HG03060 (cell line): ENCODE results near the gene DNASE1.

ENCODE experiments used
- ATAC-seq: cut with Tn5 transposase; IDR thresholded peaks from one replicate; pipeline ENCODE4 v1.9.1; 2021; ENCODE audit warnings: low read depth, moderate number of reproducible peaks; ENCODE audit not compliant: unreplicated experiment

The DNASE1 gene

GRCh38 chr16:3691761-3692160 lies 37.3 kb downstream of the DNASE1 start:
- no peak for ATAC-seq

- ATAC-seq = no peak
Measured at GRCh38 chr16:3694051-3694450, 39.6 kb downstream of the DNASE1 start.

GRCh38 chr16:3695610-3696369 lies 41.3 kb downstream of the DNASE1 start:
- no peak for ATAC-seq

- no peak for ATAC-seq
Measured at GRCh38 chr16:3696425-3697218, 42.1 kb downstream of the DNASE1 start.

- no peak for ATAC-seq
Measured at GRCh38 chr16:3698941-3699340, 44.5 kb downstream of the DNASE1 start.

GRCh38 chr16:3701531-3701930 lies 47.0 kb downstream of the DNASE1 start:
- no peak for ATAC-seq

GRCh38 chr16:3702082-3702481 lies 47.6 kb downstream of the DNASE1 start:
- no peak for ATAC-seq

- no peak for ATAC-seq
Measured at GRCh38 chr16:3706253-3707012, 51.9 kb downstream of the DNASE1 start.
